IMR-90 (cell line): Measurements from ENCODE around the gene INHBE. TPM values are rescaled to one million over a fixed set of nuclear protein-coding genes. Genes with fewer than 3 reads are reported as not detected.

Source experiments
- ATAC-seq: fragments of 200-7000 bp; cut with Tn5 transposase; 2 replicates; pipeline ENCODE4 v1.9.1; 2020; ENCODE audit warnings: low read depth, mild to moderate bottlenecking, moderate library complexity
- BruUV-seq: library from RNA; stranded (reverse); fragments of 400-500 nt; replicated peaks from 2 replicates; lab custom pipeline; 2021; lab: Mats Ljungman, UMichigan
- CTCF ChIA-PET: fragments of 300-600 bp; formaldehyde crosslinking; extraction: SDS; loops from one replicate; lab custom pipeline; 2021; ENCODE audit warnings: antibody characterized with exemption; lab: Yijun Ruan, JAX
- POLR2A ChIA-PET: fragments of 300-600 bp; sonication (Branson Sonifier 250); formaldehyde crosslinking; loops from one replicate; lab custom pipeline; 2022; ENCODE audit warnings: antibody characterized with exemption; ENCODE audit not compliant: unreplicated experiment; lab: Charles Lee
- DNase-seq: peaks from one replicate; pipeline ENCODE4 v3.0.0; 2013
- H2AFZ ChIP-seq: replicated peaks from 2 replicates; pipeline ENCODE3; 2013; ENCODE audit warnings: low read length, mild to moderate bottlenecking; ENCODE audit not compliant: poor library complexity
- H2AK5ac ChIP-seq: 2 replicates; pipeline ENCODE4 v1.6.1; 2013; ENCODE audit warnings: low read depth, low read length, inconsistent platforms
- H2AK9ac ChIP-seq: replicated peaks from 2 replicates; pipeline ENCODE3; 2013; ENCODE audit warnings: mild to moderate bottlenecking, low read depth, low read length, moderate library complexity; ENCODE audit not compliant: poor library complexity
- H2BK120ac ChIP-seq: 2 replicates; pipeline ENCODE4 v1.6.1; 2013; ENCODE audit warnings: low read depth, low read length, inconsistent platforms
- H2BK15ac ChIP-seq: 3 replicates; pipeline ENCODE4 v1.6.1; 2013; ENCODE audit warnings: low read depth, low read length, inconsistent platforms
- H2BK20ac ChIP-seq: 2 replicates; pipeline ENCODE4 v1.6.1; 2013; ENCODE audit warnings: low read depth, mild to moderate bottlenecking, inconsistent platforms, low read length, moderate library complexity
- H2BK5ac ChIP-seq: 2 replicates; pipeline ENCODE4 v1.6.1; 2013; ENCODE audit warnings: mild to moderate bottlenecking, low read depth, low read length, inconsistent platforms; ENCODE audit not compliant: poor library complexity, severe bottlenecking
- H3K14ac ChIP-seq: replicated peaks from 2 replicates; pipeline ENCODE4 v1.6.1; 2013; ENCODE audit warnings: low read depth, low read length, inconsistent platforms
- H3K18ac ChIP-seq: 2 replicates; pipeline ENCODE4 v1.6.1; 2013; ENCODE audit warnings: low read depth, low read length, control low read depth
- H3K23ac ChIP-seq: 2 replicates; pipeline ENCODE4 v1.6.1; 2013; ENCODE audit warnings: low read depth, low read length, inconsistent platforms
- H3K27ac ChIP-seq: 2 replicates; pipeline ENCODE4 v1.5.1; 2013; ENCODE audit warnings: mild to moderate bottlenecking, control low read depth, low read length; ENCODE audit not compliant: insufficient read depth
- H3K27me3 ChIP-seq: 2 replicates; pipeline ENCODE4 v1.6.1; 2013; ENCODE audit warnings: low read length; ENCODE audit not compliant: control insufficient read depth, insufficient read depth
- H3K36me3 ChIP-seq: 2 replicates; pipeline ENCODE4 v1.6.1; 2013; ENCODE audit warnings: low read length, mixed read lengths; ENCODE audit not compliant: control insufficient read depth, insufficient read depth
- H3K4ac ChIP-seq: 2 replicates; pipeline ENCODE4 v1.6.1; 2013; ENCODE audit warnings: low read depth, low read length, inconsistent platforms
- H3K4me1 ChIP-seq: 2 replicates; pipeline ENCODE4 v1.6.1; 2013; ENCODE audit warnings: low read length, mixed read lengths; ENCODE audit not compliant: control insufficient read depth, insufficient read depth
- H3K4me2 ChIP-seq: 2 replicates; pipeline ENCODE4 v1.6.1; 2013; ENCODE audit warnings: low read depth, mild to moderate bottlenecking, control low read depth, low read length, moderate library complexity
- H3K4me3 ChIP-seq: 2 replicates; pipeline ENCODE4 v1.5.1; 2013; ENCODE audit warnings: low read depth, mild to moderate bottlenecking, control low read depth, low read length, moderate library complexity; ENCODE audit not compliant: insufficient read depth
- H3K56ac ChIP-seq: 2 replicates; pipeline ENCODE4 v1.6.1; 2013; ENCODE audit warnings: low read length, inconsistent platforms; ENCODE audit not compliant: insufficient read depth; ENCODE audit errors: extremely low read depth
- H3K79me1 ChIP-seq, 2 experiments: 2 replicates each; pipeline ENCODE4 v1.6.1; 2013; ENCODE audit warnings: low read length in 2 of 2, inconsistent platforms in 1 of 2, low read depth in 1 of 2
- H3K9ac ChIP-seq: 2 replicates; pipeline ENCODE4 v1.6.1; 2013; ENCODE audit warnings: low read depth, low read length, control low read depth
- H3K9me1 ChIP-seq: 2 replicates; pipeline ENCODE4 v1.6.1; 2013; ENCODE audit warnings: low read length, inconsistent platforms; ENCODE audit not compliant: insufficient read depth
- H3K9me3 ChIP-seq: 2 replicates; pipeline ENCODE4 v1.6.1; 2013; ENCODE audit warnings: low read length; ENCODE audit not compliant: control insufficient read depth, insufficient read depth
- H4K20me1 ChIP-seq: 2 replicates; pipeline ENCODE4 v1.6.1; 2013; ENCODE audit warnings: low read length, inconsistent platforms; ENCODE audit not compliant: insufficient read depth
- H4K5ac ChIP-seq: 2 replicates; pipeline ENCODE4 v1.6.1; 2013; ENCODE audit warnings: mild to moderate bottlenecking, low read depth, low read length, control low read depth
- H4K8ac ChIP-seq, 2 experiments: 2 replicates each; pipeline ENCODE4 v1.6.1; 2013; ENCODE audit warnings: low read depth in 2 of 2, low read length in 2 of 2, control low read depth in 1 of 2, inconsistent platforms in 1 of 2
- H4K91ac ChIP-seq: 2 replicates; pipeline ENCODE4 v1.6.1; 2013; ENCODE audit warnings: low read depth, low read length, inconsistent platforms; ENCODE audit not compliant: insufficient read depth
- CHD1 ChIP-seq: IDR thresholded peaks from 2 replicates; pipeline ENCODE4 v1.6.1; 2012; ENCODE audit warnings: low read depth, low read length, improper control_type of control experiment
- CTCF ChIP-seq: conservative IDR thresholded peaks from 2 replicates; pipeline ENCODE4 v1.5.1; 2012; ENCODE audit warnings: mild to moderate bottlenecking, low read depth, low read length, improper control_type of control experiment
- FOS ChIP-seq: fragments of 150-350 bp; IDR thresholded peaks from 2 replicates; pipeline ENCODE4 v1.6.1; 2016; ENCODE audit warnings: low read depth, low read length
- MAFK ChIP-seq: IDR thresholded peaks from 2 replicates; pipeline ENCODE4 v1.6.1; 2012; ENCODE audit warnings: low read depth, low read length, improper control_type of control experiment
- MAZ ChIP-seq: IDR thresholded peaks from 2 replicates; pipeline ENCODE4 v1.6.1; 2012; ENCODE audit warnings: low read depth, mild to moderate bottlenecking, low read length, improper control_type of control experiment, moderate library complexity, borderline replicate concordance
- MXI1 ChIP-seq: IDR thresholded peaks from 2 replicates; pipeline ENCODE4 v1.6.1; 2012; ENCODE audit warnings: low read depth, mild to moderate bottlenecking, low read length, moderate library complexity, borderline replicate concordance
- NFE2L2 ChIP-seq: fragments of 150-350 bp; IDR thresholded peaks from 2 replicates; pipeline ENCODE4 v1.6.1; 2016; ENCODE audit warnings: low read depth, mild to moderate bottlenecking, low read length
- POLR2A ChIP-seq: IDR thresholded peaks from 2 replicates; pipeline ENCODE4 v1.6.1; 2012; ENCODE audit warnings: mild to moderate bottlenecking, low read depth, low read length
- RAD21 ChIP-seq: IDR thresholded peaks from 2 replicates; pipeline ENCODE4 v1.6.1; 2012; ENCODE audit warnings: low read length, improper control_type of control experiment
- RCOR1 ChIP-seq: IDR thresholded peaks from 2 replicates; pipeline ENCODE4 v1.6.1; 2012; ENCODE audit warnings: mild to moderate bottlenecking, low read length, improper control_type of control experiment; ENCODE audit not compliant: insufficient replicate concordance
- RFX5 ChIP-seq: IDR thresholded peaks from 2 replicates; pipeline ENCODE4 v1.8.0; 2012; ENCODE audit warnings: low read depth, mild to moderate bottlenecking, low read length, moderate library complexity
- SMC3 ChIP-seq: fragments of 150-350 bp; IDR thresholded peaks from 2 replicates; pipeline ENCODE4 v1.6.1; 2016; ENCODE audit warnings: low read depth, mild to moderate bottlenecking, antibody characterized with exemption, low read length, moderate library complexity
- USF2 ChIP-seq: fragments of 150-350 bp; IDR thresholded peaks from 2 replicates; pipeline ENCODE4 v1.6.1; 2017; ENCODE audit warnings: mild to moderate bottlenecking, antibody characterized with exemption, low read length, low read depth
- WGBS, 2 experiments: methylation state at CpG; one replicate each; pipeline versions ENCODE4 v1.1.5 to v1.1.7; 2013; ENCODE audit warnings: missing lambda C conversion rate in 2 of 2; ENCODE audit not compliant: insufficient read length in 1 of 2; ENCODE audit errors: extremely low coverage in 2 of 2; 5-methylcytosine and 5-hydroxymethylcytosine counted together
- dilution Hi-C: fragments of 300-500 bp; cut with HindIII; formaldehyde crosslinking; loops from one replicate; pipeline ENCODE4 v1.14.3; 2018; ENCODE audit warnings: low sequenced_read_pairs; ENCODE audit not compliant: unreplicated experiment
- in situ Hi-C: fragments of 300-500 bp; cut with MboI; formaldehyde crosslinking; loops from 3 replicates; pipeline ENCODE4 v1.14.3; 2019; ENCODE audit warnings: low sequenced_read_pairs, inconsistent platforms, mixed read lengths
- intact Hi-C: fragments of 100-400 bp; cut with micrococcal nuclease; formaldehyde crosslinking; loops from 2 replicates; pipeline ENCODE4 v1.10.0; 2022
- polyA plus RNA-seq, 3 experiments: library from polyadenylated mRNA; depleted of rRNA; stranded (reverse); fragments of >200 nt; gene quantifications; 2 replicates each; pipeline ENCODE4 v1.2.3, GENCODE V29; 2012; ENCODE audit warnings: low replicate concordance in 1 of 3
- total RNA-seq: library from RNA; depleted of rRNA; stranded (reverse); fragments of >200 nt; gene quantifications from 2 replicates; pipeline ENCODE4 v1.2.3, GENCODE V29; 2012

Gene INHBE
- total and polyA plus RNA-seq, 2 of the 4 experiments (the other 2 are of a cell fraction): 0.90 to 1.7 TPM

GRCh38 chr12:57455374-57456144, 452 bp downstream of the INHBE start:
- in situ Hi-C loops: no loop called here
- peak overlapping the region; percentile 33; the same call in 1 of the 2 replicates for H3K4me2 ChIP-seq
- POLR2A ChIA-PET: interaction anchor here (0.6 to 1.4 kb wide), 3 partner anchors 121 to 215 kb away, joined by 3 to 13 read pairs (median 4); no protein-coding TSS in a partner anchor
- TF ChIP-seq RCOR1: no peak
- TF ChIP-seq CHD1: no peak
- TF ChIP-seq MAZ: no peak
- TF ChIP-seq FOS: no peak
- no peak for TF ChIP-seq MXI1
- TF ChIP-seq RFX5: no peak
- no peak for TF ChIP-seq NFE2L2
- no peak for TF ChIP-seq CTCF
- no peak for TF ChIP-seq RAD21
- TF ChIP-seq USF2: no peak
- TF ChIP-seq MAFK: no peak
- TF ChIP-seq SMC3: no peak
- no peak for TF ChIP-seq POLR2A

More at GRCh38 chr12:57455374-57456144, 452 bp downstream of the INHBE start:
- no peaks in the 10 kb centered on the region for H3K27me3 ChIP-seq
- H3K9me3 ChIP-seq: no peaks in the 10 kb centered on the region
- H3K9me1 ChIP-seq: peaks cover 28% of the 10 kb centered on the region
- H2AFZ ChIP-seq: peak overlapping the region; percentile 84
- ATAC-seq (no peak), DNase-seq (no peak)
- peak overlapping the region; percentile 92 for H3K4ac ChIP-seq
- CTCF ChIA-PET: interaction anchor here (0.7 to 1.4 kb wide), 4 partner anchors 13 to 190 kb away, joined by 3 to 5 read pairs (median 3); no protein-coding TSS in a partner anchor
- peak overlapping the region; percentile 89 for H3K14ac ChIP-seq
- H2BK20ac ChIP-seq: peak overlapping the region; percentile 79
- H3K9ac ChIP-seq: peak overlapping the region; percentile 48; the same call in 1 of the 2 replicates
- H3K27ac ChIP-seq: peak overlapping the region; percentile 30; the same call in 1 of the 2 replicates
- H3K4me3 ChIP-seq: no peak overlapping the region
- dilution Hi-C loops (no loop called here), intact Hi-C loops (loop anchor here (5.0 kb wide), 1 partner anchor 237 kb away; the partner anchor contains the start of gene OS9)
- peak overlapping the region; percentile 89 for H2AK5ac ChIP-seq
- H4K5ac ChIP-seq: peak overlapping the region; percentile 51; the same call in 1 of the 2 replicates
- 57% methylated on average over 3 of the region's 10 CpGs; no CpG with 5 or more reads in 1 of the 2 experiments for WGBS, 2 experiments
- H2AK9ac ChIP-seq: peak overlapping the region; percentile 92
- peaks cover 0 to 16% of the 10 kb centered on the region in 2 experiments; a peak in 1 of 4 replicates for H3K79me1 ChIP-seq
- H4K91ac ChIP-seq: peak overlapping the region; percentile 88
- H3K18ac ChIP-seq: peak overlapping the region; percentile 22
- H2BK15ac ChIP-seq: peak overlapping the region; percentile 96; the same call in 2 of the 3 replicates
- no peaks in the 10 kb centered on the region for H4K20me1 ChIP-seq
- H3K56ac ChIP-seq: peak overlapping the region; percentile 24; the same call in 1 of the 2 replicates
- no peaks in the 10 kb centered on the region for H3K36me3 ChIP-seq
- no peak overlapping the region for H2BK5ac ChIP-seq
- no TSS peak for BruUV-seq
- H4K8ac ChIP-seq: peak overlapping the region; percentile 83 to 85; a peak in 3 of 4 replicates
- H3K23ac ChIP-seq: peak overlapping the region; percentile 76
- H3K4me1 ChIP-seq: peaks cover 36% of the 10 kb centered on the region
- peak overlapping the region; percentile 88 for H2BK120ac ChIP-seq
